Measurements from ENCODE around the gene FXYD3. TPM values are rescaled to one million over a fixed set of nuclear protein-coding genes. Genes with fewer than 3 reads are reported as not detected.
"Not testable (repeated sequence)": the region's sequence is repeated elsewhere in the genome, so short reads cannot be mapped to it uniquely, and the experiment has no call there.

Gene FXYD3
- total and polyA plus RNA-seq, 2 of the 13 experiments (the other 11 are each of a cell fraction or from before 2014, with no cell fraction given) = 4.9 TPM; not detected in 1

- no peak for TF ChIP-seq HINFP (CRISPR knock-in tag; IDR thresholded peaks at IDR 0.05; ENCODE audit: low read depth)
Measured at GRCh38 chr19:35151273-35152065, 35.8 kb downstream of the FXYD3 start (continued).

DNA sequence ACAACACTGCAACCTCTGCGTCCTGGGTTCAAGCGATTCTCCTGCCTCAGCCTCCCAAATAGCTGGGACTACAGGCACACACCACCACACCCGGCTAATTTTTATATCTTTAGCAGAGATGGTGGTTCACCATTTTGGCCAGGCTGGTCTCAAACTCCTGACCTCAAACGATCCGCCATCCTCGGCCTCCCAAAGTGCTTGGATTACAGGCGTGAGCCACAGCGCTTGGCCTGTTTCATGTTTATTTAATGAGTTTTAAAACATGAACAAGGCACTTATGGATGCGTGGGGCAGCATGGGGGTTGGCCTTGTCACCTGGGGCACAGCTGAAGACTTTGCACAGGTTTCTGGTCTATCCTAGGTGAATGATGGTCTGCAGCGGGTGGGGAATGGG lies 37.5 kb downstream of the FXYD3 start:
- BruUV-seq (replicated peaks); CTCF ChIA-PET (ENCODE audit: low intra/inter-chr PET ratio, low total read pairs); H3K4me3 ChIP-seq (replicated peaks in 1 of 3; ENCODE audit: insufficient read depth in 1 of 3, low read depth in 2 of 3, low read length in 3 of 3); H3K9ac ChIP-seq (ENCODE audit: insufficient read depth, low read depth, low read length); H2AFZ ChIP-seq (ENCODE audit: low read length); FAIRE-seq; in situ Hi-C loops (cut with HindIII; ENCODE audit: extremely low pct_ligation_motif_present, low pct_unique_long_range_greater_than_20kb); H3K36me3 ChIP-seq (replicated peaks in 1 of 2; ENCODE audit: control insufficient read depth in 1 of 2, insufficient read depth in 2 of 2, low read length in 2 of 2); POLR2A ChIA-PET; H4K20me1 ChIP-seq (ENCODE audit: insufficient read depth, low read length); H3K27ac ChIP-seq (ENCODE audit: extremely low read length, insufficient read depth, low read length); H3K79me2 ChIP-seq (ENCODE audit: insufficient read depth, low read length); H3K9me3 ChIP-seq (ENCODE audit: low read length); ATAC-seq; intact Hi-C loops (cut with micrococcal nuclease; ENCODE audit: unreplicated experiment); H3K4me2 ChIP-seq (ENCODE audit: low read depth, low read length); DNase-seq (ENCODE audit: low spot score): not testable (repeated sequence)
- Histone ChIP-seq H3K27me3 (ENCODE audit: control insufficient read depth in 1 of 2, insufficient read depth in 2 of 2, low read length in 2 of 2) (peaks cover 21 to 69% of the 10 kb centered on the region in 2 experiments; a peak in 4 of 5 replicates), H3K4me1 (ENCODE audit: insufficient read depth, low read length) (peaks cover 12% of the 10 kb centered on the region)
- 51% methylated on average over 10 of the region's 10 CpGs for WGBS (ENCODE audit: low lambda C conversion rate)
